GM21447 (cell line): ENCODE data around the gene TALDO1.

Experiments
- ATAC-seq: cut with Tn5 transposase; IDR thresholded peaks from one replicate; pipeline ENCODE4 v1.9.1; 2021; ENCODE audit not compliant: unreplicated experiment

Gene TALDO1

DNA sequence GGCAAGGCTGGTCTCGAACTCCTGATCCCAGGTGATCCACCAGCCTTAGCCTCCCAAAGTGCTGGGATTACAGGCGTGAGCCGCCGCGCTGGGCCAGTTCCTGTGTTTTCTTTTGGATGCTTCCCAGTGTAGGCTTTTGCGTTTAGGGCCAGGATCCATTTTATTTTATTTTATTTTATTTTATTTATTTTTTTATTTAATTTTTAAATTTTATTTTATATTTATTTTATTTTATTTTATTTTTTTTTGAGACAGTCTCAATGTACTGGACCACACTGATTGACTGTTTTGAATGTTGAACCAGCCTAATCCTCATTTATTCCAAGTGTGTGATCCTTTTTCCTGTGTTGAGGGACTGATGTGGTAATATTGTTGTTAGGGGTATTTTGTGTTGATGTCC lies 32.8 kb upstream of the TALDO1 start:
- ATAC-seq, result no peak

DNA sequence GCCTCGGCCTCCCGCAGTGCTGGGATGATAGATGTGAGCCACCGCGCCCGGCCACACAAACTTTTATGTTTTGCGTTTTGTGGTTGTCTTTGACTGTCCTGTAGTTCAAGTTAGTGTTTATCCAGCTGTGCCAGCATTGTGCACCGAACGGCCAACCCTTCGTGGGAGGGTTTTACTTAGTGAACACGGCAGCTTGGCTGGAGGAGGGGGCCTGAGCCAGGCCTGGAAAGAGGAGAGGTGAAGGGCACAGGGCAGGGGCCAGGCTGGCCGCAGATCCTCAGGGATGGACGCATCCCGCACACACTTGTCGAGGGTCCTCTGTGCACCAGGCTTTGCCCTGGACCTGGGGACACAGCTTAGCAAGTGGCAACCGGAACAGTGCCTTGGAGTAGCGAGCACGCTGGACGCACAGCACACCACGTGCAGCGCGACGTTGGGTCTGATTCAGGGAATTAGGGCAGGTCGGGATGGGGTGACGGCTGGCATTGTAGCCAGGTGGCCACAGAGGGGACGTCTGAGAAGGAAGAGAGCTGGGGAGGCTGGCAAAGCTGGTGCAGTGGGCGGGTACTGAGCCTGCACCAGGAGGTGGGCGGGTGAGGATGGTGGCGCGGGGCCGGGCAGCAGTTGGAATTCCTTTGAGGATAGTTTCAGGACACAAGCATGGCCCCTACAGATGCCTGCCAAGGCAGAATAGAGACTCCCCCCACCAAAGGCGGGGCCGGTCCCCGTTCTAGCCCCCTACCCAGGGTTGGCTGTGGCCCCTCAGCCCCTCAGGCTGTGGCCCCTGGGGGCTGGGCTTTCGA lies 27.8 kb upstream of the TALDO1 start:
- no peak for ATAC-seq

DNA sequence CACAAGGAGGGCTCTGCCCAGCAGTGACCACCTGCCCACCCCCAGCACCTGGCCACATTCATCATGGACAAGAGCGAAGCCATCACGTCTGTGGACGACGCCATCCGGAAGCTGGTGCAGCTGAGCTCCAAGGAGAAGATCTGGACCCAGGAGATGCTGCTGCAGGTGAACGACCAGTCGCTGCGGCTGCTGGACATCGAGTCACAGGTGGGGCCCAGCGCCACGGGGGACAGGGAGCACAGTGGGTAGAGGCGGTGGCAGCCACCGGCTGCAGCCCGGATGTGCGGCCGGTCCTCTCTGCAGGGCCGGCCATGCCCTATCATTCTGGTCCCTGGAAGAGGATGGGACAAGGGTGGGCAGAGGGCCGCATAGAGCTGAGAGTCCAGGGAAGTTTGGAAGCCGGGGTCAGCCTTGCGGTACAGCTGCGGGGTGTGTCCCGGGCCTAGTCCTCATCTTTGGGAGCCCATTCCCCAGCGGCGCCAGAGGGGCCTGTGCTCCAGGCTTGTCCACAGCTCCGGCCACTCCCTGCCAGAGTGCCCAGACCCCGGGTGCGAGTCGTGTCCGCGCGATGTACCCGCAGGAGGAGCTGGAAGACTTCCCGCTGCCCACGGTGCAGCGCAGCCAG lies 27.1 kb upstream of the TALDO1 start:
- no peak for ATAC-seq

DNA sequence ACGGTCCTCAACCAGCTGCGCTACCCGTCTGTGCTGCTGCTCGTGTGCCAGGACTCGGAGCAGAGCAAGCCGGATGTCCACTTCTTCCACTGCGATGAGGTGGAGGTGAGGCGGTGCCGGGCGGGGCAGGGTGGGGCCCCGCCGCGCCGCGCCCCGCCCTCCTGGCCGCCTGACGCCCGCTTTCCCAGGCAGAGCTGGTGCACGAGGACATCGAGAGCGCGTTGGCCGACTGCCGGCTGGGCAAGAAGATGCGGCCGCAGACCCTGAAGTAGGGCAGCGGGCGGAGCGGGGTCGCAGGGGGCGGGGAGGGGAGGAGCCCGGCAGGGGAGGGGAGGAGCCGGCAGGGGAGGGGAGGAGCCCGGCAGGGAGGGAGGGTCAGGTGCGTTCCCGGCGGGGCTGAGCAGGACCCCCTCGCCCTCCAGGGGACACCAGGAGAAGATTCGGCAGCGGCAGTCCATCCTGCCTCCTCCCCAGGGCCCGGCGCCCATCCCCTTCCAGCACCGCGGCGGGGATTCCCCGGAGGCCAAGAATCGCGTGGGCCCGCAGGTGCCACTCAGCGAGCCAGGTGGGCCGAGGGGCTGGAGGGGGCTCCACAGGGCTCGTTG lies 26.5 kb upstream of the TALDO1 start:
- no peak for ATAC-seq

DNA sequence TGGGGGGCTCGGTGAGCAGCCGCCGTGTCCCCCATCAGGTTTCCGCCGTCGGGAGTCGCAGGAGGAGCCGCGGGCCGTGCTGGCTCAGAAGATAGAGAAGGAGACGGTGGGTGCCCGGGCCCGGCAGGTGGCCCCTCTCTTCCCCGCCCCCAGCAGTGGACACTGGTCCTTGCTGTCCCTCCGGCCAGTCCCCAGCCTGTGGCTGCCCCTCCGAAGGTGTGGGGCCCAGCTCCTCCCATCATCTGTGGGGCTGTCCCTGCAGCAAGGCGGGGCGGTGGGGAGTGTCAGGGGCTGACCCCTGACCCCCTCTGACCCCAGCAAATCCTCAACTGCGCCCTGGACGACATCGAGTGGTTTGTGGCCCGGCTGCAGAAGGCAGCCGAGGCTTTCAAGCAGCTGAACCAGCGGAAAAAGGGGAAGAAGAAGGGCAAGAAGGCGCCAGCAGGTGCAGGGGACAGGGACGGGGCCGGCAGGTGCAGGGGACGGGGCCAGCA lies 26.0 kb upstream of the TALDO1 start:
- no peak for ATAC-seq

DNA sequence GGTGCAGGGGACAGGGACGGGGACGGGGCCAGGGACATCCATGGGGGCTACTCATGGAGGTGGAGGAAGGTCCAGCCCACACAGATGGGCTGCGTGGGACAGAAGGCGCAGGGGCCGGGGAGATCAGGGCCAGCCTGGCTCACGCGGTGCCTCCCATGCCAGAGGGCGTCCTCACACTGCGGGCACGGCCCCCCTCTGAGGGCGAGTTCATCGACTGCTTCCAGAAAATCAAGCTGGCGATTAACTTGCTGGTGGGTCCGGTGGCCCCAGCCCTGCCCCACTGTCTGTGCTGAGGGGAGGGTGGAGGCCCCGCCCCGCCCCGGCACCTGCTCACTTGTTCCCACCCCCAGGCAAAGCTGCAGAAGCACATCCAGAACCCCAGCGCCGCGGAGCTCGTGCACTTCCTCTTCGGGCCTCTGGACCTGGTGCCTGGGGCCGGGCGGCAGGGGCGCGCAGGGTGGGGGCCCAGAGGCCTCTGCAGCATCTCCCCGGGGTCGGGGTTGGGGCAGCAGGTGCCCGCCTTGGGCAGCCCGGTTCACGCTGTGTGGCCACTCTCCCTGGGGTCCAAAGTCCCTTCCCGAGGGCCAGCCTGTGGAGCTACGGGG lies 25.4 kb upstream of the TALDO1 start:
- no peak for ATAC-seq

DNA sequence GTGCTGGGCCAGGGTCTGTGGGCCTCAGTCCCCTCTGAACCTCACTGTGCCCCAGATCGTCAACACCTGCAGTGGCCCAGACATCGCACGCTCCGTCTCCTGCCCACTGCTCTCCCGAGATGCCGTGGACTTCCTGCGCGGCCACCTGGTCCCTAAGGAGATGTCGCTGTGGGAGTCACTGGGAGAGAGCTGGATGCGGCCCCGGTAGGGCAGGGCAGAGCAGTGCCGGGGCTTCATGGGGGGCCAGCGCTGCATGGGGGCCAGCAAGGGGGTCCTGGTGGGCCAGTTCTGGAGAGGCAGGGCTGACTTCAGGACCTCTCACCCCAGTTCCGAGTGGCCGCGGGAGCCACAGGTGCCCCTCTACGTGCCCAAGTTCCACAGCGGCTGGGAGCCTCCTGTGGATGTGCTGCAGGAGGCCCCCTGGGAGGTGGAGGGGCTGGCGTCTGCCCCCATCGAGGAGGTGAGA lies 24.9 kb upstream of the TALDO1 start:
- ATAC-seq, result no peak

DNA sequence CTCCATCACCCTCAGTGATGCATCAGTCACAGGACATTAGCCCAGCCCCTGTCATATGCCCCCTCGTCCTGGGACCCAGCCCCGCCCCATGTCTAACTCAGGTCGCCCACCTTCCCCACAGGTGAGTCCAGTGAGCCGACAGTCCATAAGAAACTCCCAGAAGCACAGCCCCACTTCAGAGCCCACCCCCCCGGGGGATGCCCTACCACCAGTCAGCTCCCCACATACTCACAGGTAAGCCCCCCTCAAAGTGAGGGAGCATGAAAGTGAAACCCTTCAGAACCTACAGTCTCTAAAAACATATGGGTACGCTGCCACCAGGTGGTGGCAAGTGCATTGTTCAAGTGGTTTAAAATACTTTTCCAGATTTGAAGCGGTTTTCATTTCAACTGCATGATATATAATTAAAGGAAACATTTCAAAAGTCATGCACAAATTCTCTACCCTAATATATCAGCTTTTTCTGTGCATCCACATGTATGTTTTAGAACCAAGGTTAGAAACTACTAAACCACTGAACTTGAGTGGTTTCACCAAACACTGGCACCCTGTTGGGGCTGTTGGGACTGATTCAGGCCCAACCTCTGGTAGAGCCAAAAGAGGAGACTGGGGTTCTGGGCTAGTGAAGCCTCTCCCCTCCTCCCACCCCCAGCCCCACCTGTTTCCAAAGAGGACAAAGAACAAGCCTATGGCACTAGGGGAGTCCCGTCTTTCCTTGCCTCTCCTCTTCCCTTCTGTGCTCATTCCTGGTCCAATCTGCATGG lies 24.0 kb upstream of the TALDO1 start:
- no peak for ATAC-seq

DNA sequence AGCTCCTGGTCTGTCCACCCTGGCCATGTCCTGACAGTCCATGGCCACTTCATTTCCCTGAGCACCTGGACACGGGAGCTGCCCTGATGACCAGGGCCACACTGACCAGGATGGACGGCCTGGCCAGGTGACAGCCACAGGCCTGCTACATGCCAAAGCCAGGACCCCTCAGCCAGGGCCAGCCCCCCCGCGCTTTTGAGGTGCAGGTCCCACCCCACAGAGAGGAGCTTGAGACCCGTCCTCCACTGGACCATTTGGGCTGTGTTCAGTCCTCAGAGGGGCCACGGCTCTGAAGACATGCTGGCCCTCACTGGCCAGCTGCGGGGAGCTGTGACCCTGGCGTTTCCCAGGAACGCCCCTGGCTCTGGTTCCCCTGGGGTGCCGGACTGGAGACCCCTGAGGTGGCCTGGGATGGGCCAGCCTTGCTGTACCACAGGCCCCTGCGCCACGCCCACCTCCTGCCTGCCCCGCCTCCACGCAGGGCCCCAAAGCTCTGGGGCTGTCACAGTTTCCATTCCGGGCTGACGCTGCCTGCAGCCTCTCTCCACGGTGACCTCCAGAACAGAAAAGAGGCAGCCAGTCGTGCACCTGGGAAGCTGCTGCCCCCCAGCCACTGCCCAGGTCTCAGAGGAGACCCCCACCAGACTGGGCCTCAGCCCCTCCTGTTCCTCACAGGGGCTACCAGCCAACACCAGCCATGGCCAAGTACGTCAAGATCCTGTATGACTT lies 23.1 kb upstream of the TALDO1 start:
- ATAC-seq, result no peak

DNA sequence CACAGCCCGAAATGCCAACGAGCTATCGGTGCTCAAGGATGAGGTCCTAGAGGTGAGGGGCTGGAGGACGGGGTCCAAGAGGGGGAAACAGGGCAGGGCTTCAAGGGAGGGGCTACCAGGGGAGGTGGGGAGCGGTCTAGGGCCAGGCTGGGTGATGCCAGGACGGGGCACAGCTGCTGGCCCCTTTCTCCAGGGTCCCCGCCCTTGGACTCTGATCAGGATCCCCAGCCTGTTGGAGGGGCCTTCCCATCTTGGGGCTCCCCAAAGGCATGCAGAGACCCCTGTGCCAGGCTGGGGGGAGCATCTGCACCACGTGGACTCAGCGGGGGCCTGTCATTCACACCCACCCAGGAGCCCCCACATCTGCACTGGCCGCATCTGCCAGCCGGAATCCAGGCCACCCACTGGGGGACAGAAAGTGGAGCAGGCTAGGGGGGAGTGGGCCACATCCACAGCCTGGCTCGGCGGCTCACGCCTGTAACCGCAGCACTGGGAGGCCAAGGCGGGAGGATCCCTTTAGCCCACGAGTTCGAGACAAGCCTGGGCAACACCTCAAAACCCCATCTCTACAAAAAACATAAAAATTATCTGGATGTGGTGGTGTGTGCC lies 22.4 kb upstream of the TALDO1 start:
- ATAC-seq, result no peak

DNA sequence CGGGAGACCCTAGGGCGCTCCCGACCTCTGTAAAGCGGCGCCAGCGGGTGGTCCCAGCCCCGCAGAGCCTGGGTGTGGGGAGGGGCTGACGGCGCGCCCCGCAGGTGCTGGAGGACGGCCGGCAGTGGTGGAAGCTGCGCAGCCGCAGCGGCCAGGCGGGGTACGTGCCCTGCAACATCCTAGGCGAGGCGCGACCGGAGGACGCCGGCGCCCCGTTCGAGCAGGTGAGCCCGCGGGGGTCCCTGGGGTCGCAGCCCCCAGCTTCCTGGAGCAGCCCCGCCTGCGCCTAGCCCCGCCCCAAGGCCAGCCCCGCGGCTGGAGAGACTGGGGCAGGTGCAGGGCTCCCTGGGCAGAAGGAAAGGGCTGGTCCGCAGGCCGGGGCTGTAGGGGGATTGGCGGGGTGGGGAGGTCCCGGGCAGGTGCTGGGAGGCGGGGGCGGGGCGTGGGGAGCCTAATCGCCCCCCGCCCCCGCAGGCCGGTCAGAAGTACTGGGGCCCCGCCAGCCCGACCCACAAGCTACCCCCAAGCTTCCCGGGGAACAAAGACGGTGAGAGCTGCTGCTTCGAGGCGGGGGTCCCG lies 21.6 kb upstream of the TALDO1 start:
- ATAC-seq, result no peak

DNA sequence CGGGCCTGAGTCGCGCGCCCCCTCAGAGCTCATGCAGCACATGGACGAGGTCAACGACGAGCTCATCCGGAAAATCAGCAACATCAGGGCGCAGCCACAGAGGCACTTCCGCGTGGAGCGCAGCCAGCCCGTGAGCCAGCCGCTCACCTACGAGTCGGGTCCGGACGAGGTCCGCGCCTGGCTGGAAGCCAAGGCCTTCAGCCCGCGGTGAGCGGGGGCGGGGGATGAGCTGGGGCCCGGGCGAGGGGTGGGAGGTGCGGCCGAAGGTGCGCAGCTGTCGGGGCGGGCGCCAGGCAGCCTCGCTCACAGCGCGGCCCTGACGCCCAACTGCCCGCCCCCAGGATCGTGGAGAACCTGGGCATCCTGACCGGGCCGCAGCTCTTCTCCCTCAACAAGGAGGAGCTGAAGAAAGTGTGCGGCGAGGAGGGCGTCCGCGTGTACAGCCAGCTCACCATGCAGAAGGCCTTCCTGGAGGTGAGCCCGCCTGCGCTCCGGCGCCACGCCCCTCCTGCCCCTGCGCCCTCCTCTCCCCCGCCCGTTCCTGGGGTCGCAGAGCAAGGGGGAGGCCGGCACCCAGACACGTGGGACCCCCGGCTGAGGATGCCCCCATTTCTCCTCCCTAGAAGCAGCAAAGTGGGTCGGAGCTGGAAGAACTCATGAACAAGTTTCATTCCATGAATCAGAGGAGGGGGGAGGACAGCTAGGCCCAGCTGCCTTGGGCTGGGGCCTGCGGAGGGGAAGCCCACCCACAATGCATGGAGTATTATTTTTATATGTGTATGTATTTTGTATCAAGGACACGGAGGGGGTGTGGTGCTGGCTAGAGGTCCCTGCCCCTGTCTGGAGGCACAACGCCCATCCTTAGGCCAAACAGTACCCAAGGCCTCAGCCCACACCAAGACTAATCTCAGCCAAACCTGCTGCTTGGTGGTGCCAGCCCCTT lies 20.7 kb upstream of the TALDO1 start:
- no peak for ATAC-seq

DNA sequence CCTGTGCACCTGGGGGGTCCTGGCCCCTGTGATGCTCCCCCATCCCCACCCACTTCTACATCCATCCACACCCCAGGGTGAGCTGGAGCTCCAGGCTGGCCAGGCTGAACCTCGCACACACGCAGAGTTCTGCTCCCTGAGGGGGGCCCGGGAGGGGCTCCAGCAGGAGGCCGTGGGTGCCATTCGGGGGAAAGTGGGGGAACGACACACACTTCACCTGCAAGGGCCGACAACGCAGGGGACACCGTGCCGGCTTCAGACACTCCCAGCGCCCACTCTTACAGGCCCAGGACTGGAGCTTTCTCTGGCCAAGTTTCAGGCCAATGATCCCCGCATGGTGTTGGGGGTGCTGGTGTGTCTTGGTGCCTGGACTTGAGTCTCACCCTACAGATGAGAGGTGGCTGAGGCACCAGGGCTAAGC lies 20.0 kb upstream of the TALDO1 start:
- no peak for ATAC-seq

DNA sequence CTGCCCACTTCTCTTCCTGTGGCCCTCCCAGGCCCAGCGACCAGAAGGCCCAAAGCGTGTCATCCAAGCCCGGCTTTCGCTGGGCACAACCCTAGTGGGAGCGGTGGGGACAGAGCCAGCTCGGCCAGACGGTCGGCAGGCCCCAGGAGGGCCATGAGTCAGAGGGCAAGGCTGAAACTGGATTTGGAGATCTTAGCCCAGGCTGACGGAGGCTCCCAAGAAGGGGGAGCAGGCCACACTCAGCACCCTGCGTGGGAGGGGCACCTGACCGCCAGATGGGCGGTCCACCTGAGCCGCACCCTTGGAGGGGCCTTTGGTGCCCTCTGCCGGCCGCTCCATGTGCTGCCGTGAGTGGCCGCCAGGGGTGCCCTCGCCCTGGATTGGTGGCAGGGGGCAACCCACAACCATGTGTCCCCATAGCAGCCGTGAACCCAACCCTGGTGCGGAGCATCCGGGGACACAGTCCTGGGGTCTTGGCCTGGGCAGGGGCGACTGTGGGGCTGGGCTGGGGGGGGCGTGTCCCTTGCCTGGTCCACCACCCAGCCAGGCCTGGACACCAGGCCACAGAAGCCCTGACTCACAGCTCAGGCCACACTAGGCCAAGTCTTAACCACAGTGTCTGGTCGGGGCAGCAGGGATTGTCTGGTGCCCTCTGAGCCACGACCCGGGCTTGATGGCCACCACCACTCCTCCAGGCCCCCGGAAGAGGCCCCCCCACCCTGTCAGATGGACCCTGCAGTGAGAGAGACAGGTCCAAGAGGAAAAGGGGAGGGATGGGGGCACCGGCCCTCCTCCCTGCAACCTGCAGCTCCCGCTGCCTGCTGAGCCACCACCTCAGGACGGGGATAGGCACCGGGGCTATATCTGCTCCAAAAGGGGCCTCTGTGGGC lies 19.2 kb upstream of the TALDO1 start:
- peak; percentile 39 for ATAC-seq

DNA sequence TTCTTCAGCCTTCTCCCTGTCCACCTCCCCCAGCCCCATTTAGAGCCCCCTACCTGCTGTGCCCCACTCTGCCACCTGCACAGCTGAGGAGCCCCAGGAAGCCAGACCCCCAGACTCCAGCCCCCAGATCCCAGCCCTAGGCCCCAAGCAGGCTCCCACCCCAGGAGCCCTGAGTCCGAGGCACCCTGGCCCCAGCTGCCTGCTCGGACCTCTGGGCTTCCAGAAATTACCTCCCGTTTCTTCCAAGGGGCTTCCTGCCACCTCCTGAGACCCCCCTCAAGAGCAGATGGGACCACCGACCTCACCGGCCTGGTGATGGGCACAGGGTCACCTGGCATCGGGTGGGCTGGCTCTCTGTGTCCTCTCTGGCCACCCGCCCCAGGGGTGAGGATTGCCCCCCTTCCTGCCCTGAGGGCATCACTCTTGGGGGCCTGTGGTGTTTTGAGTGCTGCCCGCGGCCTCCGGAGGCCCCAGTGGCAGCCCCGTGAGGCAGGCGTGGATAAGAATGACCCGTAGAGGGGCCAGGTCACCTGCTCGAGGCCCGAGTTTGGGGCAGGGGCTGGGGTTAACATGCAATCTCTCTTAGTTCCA lies 18.3 kb upstream of the TALDO1 start:
- ATAC-seq, result no peak

DNA sequence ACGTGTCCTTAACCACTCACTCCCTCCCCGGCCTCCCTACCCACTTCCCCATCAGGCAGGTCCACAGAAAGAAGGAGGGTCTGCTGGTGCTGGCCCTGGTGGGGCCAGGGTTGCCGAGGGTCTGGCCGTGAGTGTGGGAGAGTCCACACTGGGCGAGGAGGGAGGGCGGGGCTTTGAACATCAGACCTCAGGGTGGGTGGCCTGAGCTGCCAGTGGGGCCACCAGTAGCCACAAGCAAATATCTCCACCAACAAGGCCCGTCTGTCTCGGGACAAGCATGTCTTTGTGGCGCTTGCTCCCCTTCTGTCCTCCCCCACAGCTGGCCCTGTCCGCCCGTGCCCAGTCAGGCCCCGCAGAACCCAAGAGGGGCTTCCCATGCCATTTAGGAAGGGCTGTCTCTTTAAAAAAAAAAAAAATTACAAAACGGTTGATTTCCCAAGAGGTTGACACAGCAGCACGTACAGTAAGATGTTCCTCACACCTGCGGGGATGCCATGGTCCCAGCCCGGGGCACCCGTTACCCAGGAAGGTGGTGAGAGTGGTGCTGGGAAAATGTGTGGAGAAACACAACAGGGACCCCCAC lies 17.7 kb upstream of the TALDO1 start:
- no peak for ATAC-seq

DNA sequence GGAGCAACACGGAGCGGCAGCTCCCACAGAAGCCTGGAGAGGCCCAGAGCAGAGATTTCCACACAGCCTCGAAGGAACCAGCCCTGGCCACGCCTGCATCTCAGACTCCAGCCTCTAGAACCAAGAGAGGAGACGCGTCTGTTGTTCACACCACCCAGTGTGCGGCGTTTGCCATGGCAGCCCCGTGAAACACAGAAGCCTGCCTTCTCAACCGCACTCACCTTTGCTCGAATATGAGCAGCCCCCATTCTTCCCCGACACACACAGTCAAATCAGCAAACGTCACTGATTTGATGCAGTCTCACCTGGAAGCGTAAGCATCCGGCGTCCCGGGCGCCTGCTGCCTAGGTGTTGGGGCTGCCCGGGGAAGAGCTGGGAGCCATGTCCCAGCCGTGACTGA lies 14.2 kb upstream of the TALDO1 start:
- ATAC-seq, result no peak
